Measurements from ENCODE around the gene SEH1L.
"Not testable (repeated sequence)": the region's sequence is repeated elsewhere in the genome, so short reads cannot be mapped to it uniquely, and the experiment has no call there.

The SEH1L gene

GRCh38 chr18:12946549-12947284 lies 1.1 kb upstream of the SEH1L start:
- DNase-seq = no peak

GRCh38 chr18:12948050-12948804 lies 416 bp downstream of the SEH1L start:
- DNase-seq = peak; percentile 99

- DNase-seq = no peak
Measured at GRCh38 chr18:12958478-12958877, 10.7 kb downstream of the SEH1L start.

- DNase-seq = no peak
Measured at GRCh38 chr18:12960395-12960794, 12.6 kb downstream of the SEH1L start.

GRCh38 chr18:12960853-12961397 lies 13.1 kb downstream of the SEH1L start:
- DNase-seq = no peak

- DNase-seq = no peak
Measured at GRCh38 chr18:12963069-12963468, 15.3 kb downstream of the SEH1L start.

GRCh38 chr18:12968115-12968514 lies 20.3 kb downstream of the SEH1L start:
- DNase-seq = no peak

- peak; percentile 48 for DNase-seq
Measured at GRCh38 chr18:12968619-12969018, 20.8 kb downstream of the SEH1L start.

- DNase-seq = no peak
Measured at GRCh38 chr18:12973562-12974213, 25.9 kb downstream of the SEH1L start.

GRCh38 chr18:12975488-12975887 lies 27.7 kb downstream of the SEH1L start:
- no peak for DNase-seq

- no peak for DNase-seq
Measured at GRCh38 chr18:12976305-12976704, 28.5 kb downstream of the SEH1L start.

GRCh38 chr18:12980065-12980464 lies 32.3 kb downstream of the SEH1L start:
- DNase-seq = not testable (repeated sequence)

- DNase-seq = no peak
Measured at GRCh38 chr18:12989397-12990122, 41.7 kb downstream of the SEH1L start.

- DNase-seq = peak; percentile 70
Measured at GRCh38 chr18:12990123-12990475, 42.3 kb downstream of the SEH1L start.

GRCh38 chr18:12990641-12990966 lies 42.8 kb downstream of the SEH1L start:
- DNase-seq = no peak

- DNase-seq = peak; percentile 99
Measured at GRCh38 chr18:12990967-12991820, 43.4 kb downstream of the SEH1L start, which contains the start of gene CEP192. Gene CEP192 (plus strand): TSS chr18:12991362. CDS start chr18:12999425, 8,063 bp downstream.

- DNase-seq = no peak
Measured at GRCh38 chr18:12991821-12992179, 44.0 kb downstream of the SEH1L start.

- DNase-seq = no peak
Measured at GRCh38 chr18:12993439-12993838, 45.6 kb downstream of the SEH1L start.

- no peak for DNase-seq
Measured at GRCh38 chr18:12995424-12995823, 47.6 kb downstream of the SEH1L start.

GRCh38 chr18:12995952-12996477 lies 48.2 kb downstream of the SEH1L start:
- DNase-seq = no peak

GRCh38 chr18:12996661-12997292 lies 49.0 kb downstream of the SEH1L start:
- DNase-seq = no peak

All from activated CD4-positive, alpha-beta T cell treated with anti-CD3 and anti-CD28 coated beads, Interleukin-2, Interleukin-6, amounts not matched to agents 100 ng/mL and 50 ng/mL, durations not matched to agents 16 hours and 8 hours (primary cell).